GM12864 (cell line): ENCODE results near the gene ITIH1.

Experiments
- DNase-seq: peaks from one replicate; pipeline ENCODE4 v3.0.0-alpha.2; 2011; ENCODE audit warnings: low read depth
- H3K4me3 ChIP-seq: 2 replicates; pipeline ENCODE4 v1.5.1; 2011; ENCODE audit warnings: mild to moderate bottlenecking, low read depth, low read length, control low read depth
- CTCF ChIP-seq: IDR thresholded peaks from 2 replicates; pipeline ENCODE4 v1.5.1; 2011; ENCODE audit warnings: low read depth, mild to moderate bottlenecking, moderate library complexity, low read length, control low read depth, inconsistent platforms; ENCODE audit errors: missing control alignments

Gene ITIH1

GRCh38 chr3:52824037-52824436, 46.6 kb downstream of the ITIH1 start:
- DNase-seq: no peak
- no peak overlapping the region for H3K4me3 ChIP-seq
- no peak for TF ChIP-seq CTCF

- TF ChIP-seq CTCF: no peak
- H3K4me3 ChIP-seq: no peak overlapping the region
- DNase-seq: no peak
Observed at GRCh38 chr3:52827441-52827840, 50.0 kb downstream of the ITIH1 start.

- no peak overlapping the region for H3K4me3 ChIP-seq
- no peak for TF ChIP-seq CTCF
- no peak for DNase-seq
Observed at GRCh38 chr3:52827866-52828376, 50.5 kb downstream of the ITIH1 start.

- H3K4me3 ChIP-seq: no peak overlapping the region
- TF ChIP-seq CTCF: no peak
- DNase-seq: no peak
Observed at GRCh38 chr3:52829482-52829881, 52.1 kb downstream of the ITIH1 start.

GRCh38 chr3:52829906-52830463, 52.6 kb downstream of the ITIH1 start:
- no peak overlapping the region for H3K4me3 ChIP-seq
- TF ChIP-seq CTCF: no peak
- DNase-seq: no peak

- no peak for DNase-seq
- no peak within 1 kb of the TSS for H3K4me3 ChIP-seq
- no peak for TF ChIP-seq CTCF
Observed at GRCh38 chr3:52830535-52831258, 53.3 kb downstream of the ITIH1 start, which contains the start of gene ITIH4. Gene ITIH4, minus strand, starts transcription at chr3:52830672. Its CDS starts 30 bp downstream, at chr3:52830642.
